Small intestine (tissue), 7 donors: ENCODE results near the gene RAMACL. TPM values are rescaled to one million over a fixed set of nuclear protein-coding genes. Genes with fewer than 3 reads are reported as not detected.

Experiments used
- DNase-seq, 2 donors: peaks; one replicate each; pipeline versions ENCODE4 v3.0.0 to v3.0.0-alpha.2; 2013
- FAIRE-seq: peaks from 2 replicates; lab custom pipeline; 2012; peaks lifted over from hg19 to GRCh38; lab: Jason Lieb, UNC
- H3K27ac ChIP-seq, 3 donors: one replicate each; pipeline ENCODE4 v1.5.1; 2013; ENCODE audit warnings: low read length in 2 of 3, mild to moderate bottlenecking in 2 of 3, control low read depth in 1 of 3, inconsistent platforms in 1 of 3, low read depth in 1 of 3, moderate library complexity in 1 of 3
- H3K27me3 ChIP-seq, 3 donors: one replicate each; pipeline ENCODE4 v1.6.1; 2013; ENCODE audit warnings: low read length in 3 of 3, inconsistent platforms in 1 of 3; ENCODE audit not compliant: control insufficient read depth in 3 of 3, insufficient read depth in 3 of 3
- H3K36me3 ChIP-seq, 3 donors: one replicate each; pipeline ENCODE4 v1.6.1; 2013; ENCODE audit warnings: low read length in 3 of 3, inconsistent platforms in 1 of 3, low read depth in 1 of 3, mild to moderate bottlenecking in 1 of 3, moderate library complexity in 1 of 3; ENCODE audit not compliant: control insufficient read depth in 3 of 3, insufficient read depth in 2 of 3
- H3K4me1 ChIP-seq, 3 donors: one replicate each; pipeline ENCODE4 v1.6.1; 2013; ENCODE audit warnings: low read length in 2 of 3, inconsistent platforms in 1 of 3, low read depth in 1 of 3, mild to moderate bottlenecking in 1 of 3, moderate library complexity in 1 of 3; ENCODE audit not compliant: control insufficient read depth in 3 of 3, insufficient read depth in 2 of 3
- H3K4me3 ChIP-seq, 3 donors: one replicate each; pipeline ENCODE4 v1.5.1; 2013; ENCODE audit warnings: low read length in 3 of 3, control low read depth in 1 of 3, inconsistent platforms in 1 of 3, low read depth in 1 of 3, mild to moderate bottlenecking in 1 of 3, moderate library complexity in 1 of 3
- H3K9me3 ChIP-seq, 2 donors: one replicate each; pipeline ENCODE4 v1.6.1; 2013; ENCODE audit warnings: low read depth in 1 of 2, low read length in 1 of 2; ENCODE audit not compliant: control insufficient read depth in 2 of 2, insufficient read depth in 1 of 2
- WGBS, 3 donors: extraction: QIAGEN DNeasy Blood & Tissue Kit; methylation state at CpG; one replicate each; pipeline ENCODE4 v1.1.7; 2013; 5-methylcytosine and 5-hydroxymethylcytosine counted together
- polyA plus RNA-seq, 4 donors: library from polyadenylated mRNA; stranded (reverse) in 3 of 4; unstranded in 1 of 4; fragments of 200-250 nt in 3 of 4; fragments of 120-200 nt in 1 of 4; gene quantifications; one replicate each; pipeline versions ENCODE4 v1.2.1 to v1.2.3, GENCODE V29; 2013
- donor health status: healthy with polysubstance abuse.
- donor health status: control.
- donor health status: control.
- donor health status: Bipolar disorder and iron deficiency.
- donor health status: healthy.

The RAMACL gene
- polyA plus RNA-seq, 4 donors, result 0.16 to 0.24 TPM; not detected in 2

DNA sequence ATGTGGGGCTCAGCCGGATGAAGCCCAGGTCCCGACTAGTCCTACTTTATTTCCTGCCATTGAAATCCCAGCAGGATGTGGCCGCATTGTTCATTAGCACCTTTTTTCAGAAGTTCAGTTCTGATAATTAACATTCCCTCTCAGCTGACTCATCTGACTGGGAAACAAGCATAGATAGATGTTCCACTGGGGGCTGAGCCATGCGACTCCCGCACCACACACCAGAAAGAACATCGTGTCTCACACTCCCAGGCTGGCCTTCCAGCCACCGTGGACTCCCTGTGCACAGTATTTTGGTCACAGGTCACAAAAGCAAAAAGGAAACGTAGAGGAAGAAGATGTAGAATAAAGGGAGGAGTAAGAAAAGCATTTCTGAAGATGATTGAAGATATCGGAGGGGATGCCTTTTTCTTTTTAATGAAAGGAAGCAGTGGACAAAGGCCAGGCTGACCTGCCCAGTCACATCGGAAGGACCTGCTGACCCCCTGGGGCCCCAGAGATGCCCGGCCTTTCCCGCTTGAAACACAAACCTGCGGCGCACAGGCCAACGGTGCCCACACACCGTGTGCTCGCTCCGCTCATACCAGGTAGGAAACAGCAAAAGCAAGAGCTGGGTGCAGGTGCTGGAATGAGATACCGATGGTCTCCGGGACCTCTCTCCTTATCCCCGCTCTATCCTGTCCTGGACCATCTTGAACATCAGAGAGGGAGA is 28.7 kb upstream of the RAMACL start:
- Histone ChIP-seq H3K36me3 (peaks cover 0 to 7% (median 0%) of the 10 kb centered on the region in 3 donors), H3K27me3 (no peaks in the 10 kb centered on the region), H3K4me3 (no peak overlapping the region), H3K4me1 (peaks cover 0 to 6% (median 6%) of the 10 kb centered on the region in 3 donors), H3K27ac (peak overlapping the region in 1 of 3 donors; percentile 67), H3K9me3 (no peaks in the 10 kb centered on the region)
- FAIRE-seq (no peak), DNase-seq (no peak)
- WGBS, 3 donors, result 86 to 93% (median 91%) methylated on average over 21 of the region's 21 CpGs

DNA sequence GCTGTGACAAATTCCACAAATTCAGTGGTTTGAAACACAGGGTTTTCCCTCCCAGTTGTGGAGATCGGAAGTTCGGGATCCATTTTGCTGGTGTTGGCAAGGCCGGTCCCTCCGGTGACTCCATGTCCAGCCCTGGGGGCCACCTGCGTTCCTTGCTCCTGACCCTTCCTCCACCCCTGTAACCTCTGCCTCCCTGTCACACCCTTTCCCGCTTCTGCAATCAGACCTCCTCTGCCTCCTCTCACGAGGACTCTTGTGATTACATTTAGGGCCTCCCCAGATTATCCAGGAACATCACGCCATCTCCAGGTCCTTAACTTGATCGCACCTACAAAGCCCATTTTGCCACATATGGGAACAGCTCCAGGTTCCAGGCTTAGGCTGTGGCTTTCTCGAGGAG is 28.1 kb upstream of the RAMACL start:
- FAIRE-seq (no peak), DNase-seq (no peak)
- H3K4me3 ChIP-seq, result no peak overlapping the region
- peak overlapping the region in 1 of 3 donors; percentile 25 for H3K27ac ChIP-seq
- whole genome bisulfite sequencing, 3 donors, result 86 to 90% (median 87%) methylated on average over 10 of the region's 10 CpGs
- H3K36me3 ChIP-seq, result peaks cover 0 to 7% (median 0%) of the 10 kb centered on the region in 3 donors
- H3K27me3 ChIP-seq, result no peaks in the 10 kb centered on the region
- H3K4me1 ChIP-seq, result peaks cover 0 to 6% (median 5%) of the 10 kb centered on the region in 3 donors
- H3K9me3 ChIP-seq, result no peaks in the 10 kb centered on the region

DNA sequence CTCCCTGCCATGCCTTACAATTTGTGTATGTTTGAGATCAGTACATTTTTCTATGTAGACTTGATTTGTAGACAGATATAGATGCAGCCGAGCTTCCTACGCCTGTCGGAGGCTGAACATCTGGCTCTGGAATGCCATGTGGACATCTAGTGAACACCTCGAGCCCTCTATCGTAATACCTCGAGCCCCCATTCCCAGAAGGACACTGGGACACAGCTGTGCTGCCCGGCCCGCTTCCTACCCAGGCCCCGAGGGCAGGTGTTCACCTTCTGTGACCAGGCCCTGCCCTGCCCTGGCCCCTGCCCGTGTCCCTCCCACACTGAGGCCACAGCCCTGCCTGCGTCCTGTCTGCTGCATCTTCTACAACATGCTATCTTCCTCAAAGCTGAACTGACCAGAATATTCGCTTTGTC is 27.7 kb upstream of the RAMACL start:
- 74 to 86% (median 77%) methylated on average over 12 of the region's 12 CpGs for WGBS, 3 donors
- peak overlapping the region in 1 of 3 donors; percentile 25 for H3K27ac ChIP-seq
- peaks cover 0 to 7% (median 0%) of the 10 kb centered on the region in 3 donors for H3K36me3 ChIP-seq
- FAIRE-seq, result no peak
- no peak overlapping the region for H3K4me3 ChIP-seq
- no peaks in the 10 kb centered on the region for H3K9me3 ChIP-seq
- no peaks in the 10 kb centered on the region for H3K27me3 ChIP-seq
- no peak for DNase-seq
- H3K4me1 ChIP-seq, result peaks cover 0 to 3% (median under 1%) of the 10 kb centered on the region in 3 donors

DNA sequence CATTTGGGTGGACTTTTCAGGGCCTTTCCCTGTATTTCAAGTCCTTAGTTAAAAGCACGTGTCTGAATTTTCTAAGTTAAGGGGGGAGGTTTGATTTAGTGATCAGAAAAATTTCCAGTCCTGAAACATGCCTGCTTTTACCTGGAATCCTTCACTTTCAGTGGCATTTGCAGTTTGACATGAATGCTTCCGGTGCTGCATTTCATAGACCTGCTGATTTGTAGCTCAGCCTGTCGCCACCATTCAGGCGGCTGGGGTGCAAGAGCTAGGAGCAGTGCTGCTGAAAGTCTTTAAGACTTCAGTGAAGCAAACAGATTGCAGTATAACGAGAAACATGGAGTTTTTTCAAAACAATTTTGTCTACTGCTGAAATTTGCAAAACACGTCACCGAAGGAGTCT is 26.5 kb upstream of the RAMACL start:
- FAIRE-seq (no peak), DNase-seq (no peak)
- 89 to 93% (median 90%) methylated on average over 7 of the region's 7 CpGs for WGBS, 3 donors
- Histone ChIP-seq H3K36me3 (peaks cover 0 to 3% (median 0%) of the 10 kb centered on the region in 3 donors), H3K27me3 (no peaks in the 10 kb centered on the region), H3K4me1 (peaks cover 0 to 2% (median 0%) of the 10 kb centered on the region in 3 donors), H3K27ac (no peak overlapping the region), H3K9me3 (no peaks in the 10 kb centered on the region), H3K4me3 (no peak overlapping the region)

DNA sequence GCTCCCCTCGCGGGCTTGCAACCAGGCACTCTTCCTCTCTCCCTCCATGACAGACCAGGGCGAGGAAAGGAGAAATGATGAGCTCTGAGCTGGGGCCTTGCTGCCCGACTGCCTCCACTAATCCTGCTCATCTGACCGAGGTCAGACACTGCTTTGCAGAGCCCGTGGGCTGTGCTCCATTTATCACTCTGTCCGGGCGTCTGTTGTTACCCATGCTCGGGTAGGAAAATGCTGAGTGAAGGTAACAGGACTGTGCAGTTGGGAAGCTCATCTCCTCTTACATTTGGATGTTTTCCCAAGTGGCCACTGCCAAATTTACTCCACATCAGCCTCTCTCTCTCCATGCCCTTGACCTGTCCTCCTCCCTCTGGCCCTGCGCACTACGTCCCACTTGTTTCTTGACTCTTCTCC is 26.0 kb upstream of the RAMACL start:
- DNase-seq, result no peak
- H3K36me3 ChIP-seq, result peaks cover 0 to 3% (median 0%) of the 10 kb centered on the region in 3 donors
- 76 to 86% (median 77%) methylated on average over 11 of the region's 11 CpGs for WGBS, 3 donors
- H3K27me3 ChIP-seq, result no peaks in the 10 kb centered on the region
- H3K9me3 ChIP-seq, result no peaks in the 10 kb centered on the region
- no peak for FAIRE-seq
- no peak overlapping the region for H3K27ac ChIP-seq
- H3K4me3 ChIP-seq, result no peak overlapping the region
- H3K4me1 ChIP-seq, result peaks cover 0 to 2% (median 0%) of the 10 kb centered on the region in 3 donors

DNA sequence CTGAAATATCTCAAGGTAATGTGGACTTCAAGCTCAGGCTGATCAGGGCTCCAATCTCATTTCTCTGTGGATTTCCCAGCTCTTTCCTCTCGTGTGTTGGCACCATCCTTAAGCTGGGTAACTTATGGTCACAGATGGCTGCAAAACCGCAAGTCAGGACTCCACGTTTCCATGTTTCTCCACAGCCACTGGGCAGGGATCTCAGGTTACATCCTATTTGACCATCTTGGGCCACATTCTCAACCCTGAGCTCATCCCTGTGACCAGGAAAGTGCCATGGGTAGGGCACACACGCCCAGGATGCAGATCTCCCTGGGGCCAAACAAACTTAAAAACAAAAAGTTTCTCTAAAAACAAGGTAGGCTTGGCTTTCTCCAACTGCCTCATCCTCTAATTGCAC is 25.2 kb upstream of the RAMACL start:
- WGBS, 3 donors, result 85 to 90% (median 88%) methylated on average over 4 of the region's 4 CpGs
- Histone ChIP-seq H3K27ac (no peak overlapping the region), H3K4me1 (peaks cover 0 to 4% (median 0%) of the 10 kb centered on the region in 3 donors), H3K27me3 (no peaks in the 10 kb centered on the region), H3K36me3 (no peaks in the 10 kb centered on the region), H3K9me3 (no peaks in the 10 kb centered on the region), H3K4me3 (no peak overlapping the region)
- no peak for FAIRE-seq
- DNase-seq, result no peak

GRCh38 chr6:166610069-166610468 is 23.6 kb upstream of the RAMACL start:
- 80 to 83% (median 83%) methylated on average over 9 of the region's 9 CpGs for WGBS, 3 donors
- FAIRE-seq (no peak), DNase-seq (no peak)
- H3K27ac ChIP-seq, result peak overlapping the region in 1 of 3 donors; percentile 42
- H3K4me3 ChIP-seq, result no peak overlapping the region
- no peaks in the 10 kb centered on the region for H3K9me3 ChIP-seq
- no peaks in the 10 kb centered on the region for H3K27me3 ChIP-seq
- no peaks in the 10 kb centered on the region for H3K36me3 ChIP-seq
- H3K4me1 ChIP-seq, result peaks cover 0 to 2% (median 0%) of the 10 kb centered on the region in 3 donors

DNA sequence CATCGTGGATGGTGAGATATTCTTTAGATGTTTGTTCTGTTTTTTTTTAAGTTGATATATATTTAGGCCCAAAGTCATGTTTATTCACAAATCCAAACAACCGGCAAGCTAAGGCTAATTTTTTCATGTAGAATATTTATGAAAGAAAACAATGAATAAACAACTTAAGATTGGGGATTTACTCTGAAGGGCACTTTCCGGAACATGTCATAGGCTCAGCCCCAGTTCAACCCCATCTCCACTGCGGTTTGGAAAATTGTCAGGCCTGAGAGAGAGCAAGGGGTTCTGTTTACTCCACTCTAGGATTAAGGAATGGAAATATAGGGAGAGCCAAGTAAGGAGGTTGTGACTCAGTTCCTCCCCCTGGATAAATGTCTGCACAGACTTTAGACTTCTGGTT is 22.3 kb upstream of the RAMACL start:
- no peak overlapping the region for H3K4me3 ChIP-seq
- peaks cover 0 to 2% (median 0%) of the 10 kb centered on the region in 3 donors for H3K4me1 ChIP-seq
- no peaks in the 10 kb centered on the region for H3K9me3 ChIP-seq
- no peaks in the 10 kb centered on the region for H3K36me3 ChIP-seq
- peak overlapping the region in 1 of 3 donors; percentile 32 for H3K27ac ChIP-seq
- WGBS, 3 donors, result 66 to 90% (median 83%) methylated on average over 4 of the region's 4 CpGs
- H3K27me3 ChIP-seq, result no peaks in the 10 kb centered on the region
- peak in 1 of 2 donors; percentile 27 for DNase-seq
- FAIRE-seq, result no peak
